ENCODE data around the gene SELENON.

DNA sequence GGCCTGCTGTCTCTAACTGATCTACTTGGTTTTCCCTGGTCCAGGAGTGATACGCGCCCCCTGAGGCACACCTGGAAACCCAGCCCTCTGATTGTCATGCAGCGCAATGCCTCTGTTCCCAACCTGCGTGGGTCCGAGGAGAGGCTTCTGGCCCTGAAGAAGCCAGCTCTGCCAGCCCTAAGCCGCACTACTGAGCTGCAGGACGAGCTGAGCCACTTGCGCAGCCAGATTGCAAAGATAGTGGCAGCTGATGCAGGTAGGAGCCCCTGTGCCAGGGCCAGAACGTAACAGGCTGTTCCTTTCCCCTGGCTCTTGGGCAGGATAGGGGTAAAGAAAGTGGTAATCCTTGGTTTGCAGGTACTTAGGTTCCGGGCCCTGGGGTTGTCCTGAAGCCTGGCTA lies 26.6 kb downstream of the SELENON start:
- TF ChIP-seq, protein P1, sequence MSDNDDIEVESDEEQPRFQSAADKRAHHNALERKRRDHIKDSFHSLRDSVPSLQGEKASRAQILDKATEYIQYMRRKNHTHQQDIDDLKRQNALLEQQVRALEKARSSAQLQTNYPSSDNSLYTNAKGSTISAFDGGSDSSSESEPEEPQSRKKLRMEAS (IDR thresholded peaks at IDR 0.05) = no peak
- TF ChIP-seq USF2 (IDR thresholded peaks at IDR 0.05) = no peak
- TF ChIP-seq, protein P2, sequence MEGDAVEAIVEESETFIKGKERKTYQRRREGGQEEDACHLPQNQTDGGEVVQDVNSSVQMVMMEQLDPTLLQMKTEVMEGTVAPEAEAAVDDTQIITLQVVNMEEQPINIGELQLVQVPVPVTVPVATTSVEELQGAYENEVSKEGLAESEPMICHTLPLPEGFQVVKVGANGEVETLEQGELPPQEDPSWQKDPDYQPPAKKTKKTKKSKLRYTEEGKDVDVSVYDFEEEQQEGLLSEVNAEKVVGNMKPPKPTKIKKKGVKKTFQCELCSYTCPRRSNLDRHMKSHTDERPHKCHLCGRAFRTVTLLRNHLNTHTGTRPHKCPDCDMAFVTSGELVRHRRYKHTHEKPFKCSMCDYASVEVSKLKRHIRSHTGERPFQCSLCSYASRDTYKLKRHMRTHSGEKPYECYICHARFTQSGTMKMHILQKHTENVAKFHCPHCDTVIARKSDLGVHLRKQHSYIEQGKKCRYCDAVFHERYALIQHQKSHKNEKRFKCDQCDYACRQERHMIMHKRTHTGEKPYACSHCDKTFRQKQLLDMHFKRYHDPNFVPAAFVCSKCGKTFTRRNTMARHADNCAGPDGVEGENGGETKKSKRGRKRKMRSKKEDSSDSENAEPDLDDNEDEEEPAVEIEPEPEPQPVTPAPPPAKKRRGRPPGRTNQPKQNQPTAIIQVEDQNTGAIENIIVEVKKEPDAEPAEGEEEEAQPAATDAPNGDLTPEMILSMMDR (IDR thresholded peaks at IDR 0.05) = no peak
